DND-41 (cell line): ENCODE measurements around the gene SPART.

Experiments used
- ATAC-seq: fragments of 200-7000 bp; cut with Tn5 transposase; 3 replicates; pipeline ENCODE4 v1.9.1; 2021; ENCODE audit warnings: low read depth; ENCODE audit not compliant: insufficient read depth
- DNase-seq: peaks from one replicate; pipeline ENCODE4 v3.0.0-alpha.2; 2020
- H2AFZ ChIP-seq: 2 replicates; pipeline ENCODE4 v1.6.0; 2012; ENCODE audit warnings: low read depth, low read length
- H3K27ac ChIP-seq: 2 replicates; pipeline ENCODE4 v1.5.1; 2012; ENCODE audit warnings: low read length, inconsistent platforms
- H3K27me3 ChIP-seq: fragments of 200-600 bp; sonication (generic); 2 replicates; pipeline ENCODE4 v1.6.0; 2012; ENCODE audit warnings: low read length, mild to moderate bottlenecking, inconsistent platforms; ENCODE audit not compliant: insufficient read depth, poor library complexity
- H3K36me3 ChIP-seq: 2 replicates; pipeline ENCODE4 v1.5.1; 2012; ENCODE audit warnings: low read length, inconsistent platforms; ENCODE audit not compliant: insufficient read depth
- H3K4me1 ChIP-seq: 2 replicates; pipeline ENCODE4 v1.5.1; 2012; ENCODE audit warnings: mild to moderate bottlenecking, low read length; ENCODE audit not compliant: insufficient read depth
- H3K4me2 ChIP-seq: 2 replicates; pipeline ENCODE4 v1.6.0; 2012; ENCODE audit warnings: mild to moderate bottlenecking, moderate library complexity, low read length, inconsistent platforms; ENCODE audit not compliant: insufficient read depth
- H3K4me3 ChIP-seq, 2 experiments: fragments of 200-600 bp in 1 of 2; shearing (Covaris generic) in 1 of 2; 2 replicates each; pipeline ENCODE4 v1.5.1; 2012 to 2016; ENCODE audit warnings: inconsistent platforms in 2 of 2, low read length in 2 of 2, mild to moderate bottlenecking in 2 of 2, low read depth in 1 of 2, moderate library complexity in 1 of 2
- H3K79me2 ChIP-seq: 2 replicates; pipeline ENCODE4 v1.6.0; 2012; ENCODE audit warnings: low read length, inconsistent platforms; ENCODE audit not compliant: insufficient read depth
- H3K9ac ChIP-seq: 2 replicates; pipeline ENCODE4 v1.6.0; 2012; ENCODE audit warnings: low read depth, mild to moderate bottlenecking, inconsistent platforms, low read length, moderate library complexity
- H3K9me3 ChIP-seq: 2 replicates; pipeline ENCODE4 v1.5.1; 2012; ENCODE audit warnings: low read length, moderate library complexity, mild to moderate bottlenecking, inconsistent platforms; ENCODE audit not compliant: insufficient read depth, severe bottlenecking
- H4K20me1 ChIP-seq: 2 replicates; pipeline ENCODE4 v1.6.0; 2012; ENCODE audit warnings: low read length; ENCODE audit not compliant: insufficient read depth
- CTCF ChIP-seq: IDR thresholded peaks from 2 replicates; pipeline ENCODE4 v1.5.1; 2012; ENCODE audit warnings: borderline replicate concordance, low read length, moderate library complexity, mild to moderate bottlenecking; ENCODE audit not compliant: poor library complexity, severe bottlenecking; ENCODE audit errors: extremely low read depth
- EZH2 ChIP-seq: IDR thresholded peaks from 3 replicates; pipeline ENCODE4 v1.6.1; 2012; ENCODE audit warnings: borderline replicate concordance, low read depth, mild to moderate bottlenecking, moderate library complexity, low read length, inconsistent platforms; ENCODE audit not compliant: severe bottlenecking

The SPART gene

GRCh38 chr13:36370108-36370429 is 23.9 kb upstream of the SPART start:
- Histone ChIP-seq H3K9ac (no peak overlapping the region), H4K20me1 (no peaks in the 10 kb centered on the region), H3K4me3 (no peak overlapping the region), H3K36me3 (no peaks in the 10 kb centered on the region), H3K27ac (no peak overlapping the region), H2AFZ (no peak overlapping the region), H3K79me2 (no peaks in the 10 kb centered on the region), H3K4me1 (no peaks in the 10 kb centered on the region), H3K4me2 (no peak overlapping the region), H3K27me3 (no peaks in the 10 kb centered on the region), H3K9me3 (no peaks in the 10 kb centered on the region)
- DNase-seq = no peak
- no peak for ATAC-seq
- TF ChIP-seq CTCF = no peak
- no peak for TF ChIP-seq EZH2

- no peak for TF ChIP-seq EZH2
- TF ChIP-seq CTCF = no peak
- Histone ChIP-seq H3K4me2 (no peak overlapping the region), H3K27me3 (no peaks in the 10 kb centered on the region), H2AFZ (no peak overlapping the region), H3K27ac (no peak overlapping the region), H3K79me2 (no peaks in the 10 kb centered on the region), H4K20me1 (no peaks in the 10 kb centered on the region), H3K36me3 (no peaks in the 10 kb centered on the region), H3K4me1 (no peaks in the 10 kb centered on the region), H3K4me3 (no peak overlapping the region), H3K9me3 (no peaks in the 10 kb centered on the region), H3K9ac (no peak overlapping the region)
- ATAC-seq = no peak
- no peak for DNase-seq
Measured at GRCh38 chr13:36369268-36370107, 23.3 kb upstream of the SPART start.

GRCh38 chr13:36366031-36366430 is 19.8 kb upstream of the SPART start:
- no peaks in the 10 kb centered on the region for H4K20me1 ChIP-seq
- ATAC-seq (no peak), DNase-seq (no peak)
- no peaks in the 10 kb centered on the region for H3K4me1 ChIP-seq
- no peak overlapping the region for H3K4me3 ChIP-seq
- no peak for TF ChIP-seq CTCF
- no peak for TF ChIP-seq EZH2
- H3K27ac ChIP-seq = no peak overlapping the region
- no peak overlapping the region for H2AFZ ChIP-seq
- H3K79me2 ChIP-seq = no peaks in the 10 kb centered on the region
- H3K27me3 ChIP-seq = no peaks in the 10 kb centered on the region
- no peak overlapping the region for H3K4me2 ChIP-seq
- H3K9me3 ChIP-seq = no peaks in the 10 kb centered on the region
- no peak overlapping the region for H3K9ac ChIP-seq
- no peaks in the 10 kb centered on the region for H3K36me3 ChIP-seq
